Sigmoid colon (tissue), 7 donors: ENCODE data around the gene ZBTB22. TPM values are rescaled to one million over a fixed set of nuclear protein-coding genes. Genes with fewer than 3 reads are reported as not detected.

ENCODE experiments used
- DNase-seq: peaks from one replicate; pipeline ENCODE4 v3.0.0-alpha.2; 2019
- H3K27ac ChIP-seq, 4 donors: fragments of 200-600 bp; sonication (generic); one replicate each; pipeline ENCODE4 v1.5.1; 2016 to 2019; ENCODE audit warnings: mild to moderate bottlenecking in 1 of 4
- H3K27me3 ChIP-seq, 3 donors: fragments of 200-600 bp; sonication (generic); one replicate each; pipeline ENCODE4 v1.5.1; 2019; ENCODE audit warnings: mild to moderate bottlenecking in 1 of 3
- H3K36me3 ChIP-seq, 4 donors: fragments of 200-600 bp; sonication (generic); one replicate each; pipeline ENCODE4 v1.5.1; 2016 to 2019
- H3K4me1 ChIP-seq, 4 donors: fragments of 200-600 bp; sonication (generic); one replicate each; pipeline ENCODE4 v1.5.1; 2017 to 2019
- H3K4me3 ChIP-seq, 4 donors: fragments of 200-600 bp; sonication (generic); one replicate each; pipeline ENCODE4 v1.5.1; 2017 to 2019; ENCODE audit warnings: mild to moderate bottlenecking in 2 of 4, moderate library complexity in 1 of 4
- H3K9me3 ChIP-seq, 4 donors: fragments of 200-600 bp in 3 of 4; sonication (generic) in 3 of 4; one replicate each; pipeline versions ENCODE4 v1.5.1 to v1.6.1; 2013 to 2019
- CTCF ChIP-seq, 4 experiments: fragments of 450-650 bp in 3 of 4; fragments of 200-600 bp in 1 of 4; IDR thresholded peaks; one replicate each; pipeline ENCODE4 v1.5.1; 2016 to 2019; ENCODE audit warnings: antibody characterized with exemption in 4 of 4, mild to moderate bottlenecking in 3 of 4, moderate library complexity in 2 of 4
- EP300 ChIP-seq, 4 donors: sonication (generic); formaldehyde crosslinking; IDR thresholded peaks; one replicate each; pipeline ENCODE4 v1.6.1; 2017; ENCODE audit warnings: antibody characterized with exemption in 4 of 4
- POLR2A ChIP-seq, 2 donors: fragments of 450-650 bp; IDR thresholded peaks; one replicate each; pipeline ENCODE4 v1.6.1; 2016; ENCODE audit warnings: antibody characterized with exemption in 2 of 2, mild to moderate bottlenecking in 2 of 2, moderate library complexity in 2 of 2
- POLR2AphosphoS5 ChIP-seq, 4 donors: sonication (generic); formaldehyde crosslinking; IDR thresholded peaks; one replicate each; pipeline ENCODE4 v1.6.1; 2017; ENCODE audit warnings: antibody characterized with exemption in 4 of 4
- WGBS, 2 donors: extraction: QIAGEN DNeasy Blood & Tissue Kit; methylation state at CpG; one replicate each; pipeline ENCODE4 v1.1.7; 2013; 5-methylcytosine and 5-hydroxymethylcytosine counted together
- intact Hi-C: fragments of 100-400 bp; cut with DNase I; formaldehyde crosslinking; loops from one replicate; pipeline ENCODE4 v1.15.1; 2023
- polyA plus RNA-seq, 3 donors: library from polyadenylated mRNA; stranded (reverse); fragments of 200-250 nt; gene quantifications; one replicate each; pipeline ENCODE4 v1.2.3, GENCODE V29; 2013
- total RNA-seq, 4 donors: library from RNA; depleted of rRNA; stranded (reverse); fragments of >200 nt; gene quantifications; one replicate each; pipeline ENCODE4 v1.1.0, GENCODE V29; 2016
- donor health status: healthy with polysubstance abuse.
- donor health status: Bipolar disorder and iron deficiency.
- donor health status: healthy.

The ZBTB22 gene
- total and polyA plus RNA-seq, 7 donors, result 9.4 to 19.2 (median 13.2) TPM

GRCh38 chr6:33335916-33336315, 18.4 kb upstream of the ZBTB22 start:
- no peak for TF ChIP-seq CTCF (IDR thresholded peaks at IDR 0.05)
- TF ChIP-seq POLR2AphosphoS5 (IDR thresholded peaks at IDR 0.05), result no peak
- no peak for TF ChIP-seq POLR2A (IDR thresholded peaks at IDR 0.05)
- no peak for TF ChIP-seq EP300 (IDR thresholded peaks at IDR 0.05)

GRCh38 chr6:33333666-33334065, 16.1 kb upstream of the ZBTB22 start:
- intact Hi-C loops, result no loop called here
- Histone ChIP-seq H3K36me3 (no peaks in the 10 kb centered on the region), H3K4me1 (no peaks in the 10 kb centered on the region), H3K27ac (no peak overlapping the region), H3K4me3 (no peak overlapping the region), H3K9me3 (no peaks in the 10 kb centered on the region), H3K27me3 (no peaks in the 10 kb centered on the region)
- DNase-seq, result no peak
- WGBS, 2 donors, result 94 to 95% methylated on average over 4 of the region's 4 CpGs
- TF ChIP-seq EP300 (IDR thresholded peaks at IDR 0.05), result no peak
- TF ChIP-seq POLR2AphosphoS5 (IDR thresholded peaks at IDR 0.05), result no peak
- no peak for TF ChIP-seq POLR2A (IDR thresholded peaks at IDR 0.05)
- TF ChIP-seq CTCF (IDR thresholded peaks at IDR 0.05), result no peak

More at GRCh38 chr6:33335916-33336315, 18.4 kb upstream of the ZBTB22 start:
- Histone ChIP-seq H3K27ac (no peak overlapping the region), H3K36me3 (no peaks in the 10 kb centered on the region), H3K4me1 (no peaks in the 10 kb centered on the region), H3K4me3 (no peak overlapping the region), H3K27me3 (no peaks in the 10 kb centered on the region), H3K9me3 (no peaks in the 10 kb centered on the region)
- 49 to 75% methylated on average over 4 of the region's 4 CpGs for WGBS, 2 donors
- no peak for DNase-seq
- intact Hi-C loops, result no loop called here

DNA sequence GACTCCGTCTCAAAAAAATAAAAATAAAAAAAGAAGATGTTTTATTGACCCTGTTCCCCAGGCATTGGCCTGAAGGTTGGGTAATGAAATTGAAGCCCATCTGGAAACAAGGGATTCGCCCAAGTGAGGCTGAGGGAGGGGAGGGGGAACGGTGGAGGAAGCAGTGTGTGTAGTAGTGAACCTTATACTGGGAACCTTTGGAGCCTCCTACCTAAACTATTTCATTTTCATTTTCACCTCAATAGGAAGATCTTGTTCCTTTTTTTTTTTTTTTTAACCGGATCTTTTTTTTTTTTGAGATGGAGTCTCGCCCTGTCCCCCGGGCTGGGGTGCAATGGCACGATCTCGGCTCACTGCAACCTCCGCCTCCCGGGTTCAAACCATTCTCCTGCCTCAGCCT, 13.2 kb upstream of the ZBTB22 start:
- Histone ChIP-seq H3K27me3 (no peaks in the 10 kb centered on the region), H3K27ac (no peak overlapping the region), H3K9me3 (no peaks in the 10 kb centered on the region), H3K36me3 (no peaks in the 10 kb centered on the region), H3K4me3 (no peak overlapping the region), H3K4me1 (no peaks in the 10 kb centered on the region)
- intact Hi-C loops, result no loop called here
- DNase-seq, result no peak
- WGBS, 2 donors, result 65 to 80% methylated on average over 10 of the region's 10 CpGs
- TF ChIP-seq CTCF (IDR thresholded peaks at IDR 0.05), result no peak
- no peak for TF ChIP-seq POLR2AphosphoS5 (IDR thresholded peaks at IDR 0.05)
- TF ChIP-seq POLR2A (IDR thresholded peaks at IDR 0.05), result no peak
- no peak for TF ChIP-seq EP300 (IDR thresholded peaks at IDR 0.05)

DNA sequence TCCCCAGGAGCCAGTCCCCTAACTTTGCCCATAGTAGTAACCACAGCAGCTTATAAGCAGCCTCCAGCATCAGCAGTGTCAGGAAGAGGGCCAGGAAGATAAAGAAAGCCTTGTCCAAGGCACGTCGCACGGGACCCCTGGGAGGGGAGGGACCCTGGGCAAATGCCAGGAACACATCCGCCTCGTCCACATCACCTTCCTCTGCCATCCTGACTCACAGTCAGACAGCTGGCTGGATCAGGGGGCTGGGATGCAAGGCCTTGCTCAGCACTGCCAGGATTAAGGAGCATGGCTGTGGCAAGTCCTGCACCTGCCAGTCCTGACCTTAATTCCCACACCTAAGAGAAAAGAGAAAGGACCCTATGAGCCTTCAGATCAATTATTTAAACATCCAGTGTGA, 11.5 kb upstream of the ZBTB22 start:
- intact Hi-C loops, result no loop called here
- TF ChIP-seq POLR2AphosphoS5 (IDR thresholded peaks at IDR 0.05) (no peak), CTCF (IDR thresholded peaks at IDR 0.05) (no peak), POLR2A (IDR thresholded peaks at IDR 0.05) (no peak), EP300 (IDR thresholded peaks at IDR 0.05) (no peak)
- H3K4me1 ChIP-seq, result peaks cover 0 to 2% (median under 1%) of the 10 kb centered on the region in 4 donors
- no peaks in the 10 kb centered on the region for H3K36me3 ChIP-seq
- DNase-seq, result no peak
- no peaks in the 10 kb centered on the region for H3K9me3 ChIP-seq
- no peaks in the 10 kb centered on the region for H3K27me3 ChIP-seq
- H3K27ac ChIP-seq, result no peak overlapping the region
- WGBS, 2 donors, result 73 to 81% methylated on average over 5 of the region's 5 CpGs
- H3K4me3 ChIP-seq, result no peak overlapping the region

GRCh38 chr6:33324125-33324524, 6.6 kb upstream of the ZBTB22 start:
- no peak for DNase-seq
- H3K36me3 ChIP-seq, result peaks cover 12 to 23% (median 20%) of the 10 kb centered on the region in 4 donors
- H3K4me1 ChIP-seq, result peaks cover 0 to 42% (median 34%) of the 10 kb centered on the region in 4 donors
- peak overlapping the region in 3 of 4 donors; percentile 86 to 94 (median 89) for H3K27ac ChIP-seq
- no peak for TF ChIP-seq EP300 (IDR thresholded peaks at IDR 0.05)
- no peak for TF ChIP-seq POLR2AphosphoS5 (IDR thresholded peaks at IDR 0.05)
- no peak for TF ChIP-seq POLR2A (IDR thresholded peaks at IDR 0.05)
- TF ChIP-seq CTCF (IDR thresholded peaks at IDR 0.05), result no peak
- WGBS, 2 donors, result 14 to 17% methylated on average over 7 of the region's 7 CpGs
- no peaks in the 10 kb centered on the region for H3K27me3 ChIP-seq
- peak overlapping the region in 3 of 4 donors; percentile 75 to 84 (median 79) for H3K4me3 ChIP-seq
- H3K9me3 ChIP-seq, result no peaks in the 10 kb centered on the region
- intact Hi-C loops, result no loop called here
